H9 (cell line): ENCODE measurements around the gene MARCHF6. TPM values are rescaled to one million over a fixed set of nuclear protein-coding genes. Genes with fewer than 3 reads are reported as not detected.

Experiments used
- DNase-seq: peaks from one replicate; pipeline ENCODE4 v3.0.0-alpha.2; 2017
- H2AFZ ChIP-seq: one replicate; pipeline ENCODE4 v1.6.1; 2013; ENCODE audit warnings: mild to moderate bottlenecking, low read length, control low read depth, moderate library complexity
- H2AK5ac ChIP-seq: 2 replicates; pipeline ENCODE4 v1.6.1; 2013; ENCODE audit warnings: low read length, control low read depth, mixed read lengths; ENCODE audit not compliant: insufficient read length
- H2BK120ac ChIP-seq: one replicate; pipeline ENCODE4 v1.6.1; 2013; ENCODE audit warnings: low read depth, mild to moderate bottlenecking, low read length, control low read depth, inconsistent platforms; ENCODE audit not compliant: poor library complexity, severe bottlenecking
- H2BK12ac ChIP-seq: 2 replicates; pipeline ENCODE4 v1.6.1; 2013; ENCODE audit warnings: low read length, control low read depth, mixed read lengths, low read depth; ENCODE audit not compliant: insufficient read length
- H2BK15ac ChIP-seq: 2 replicates; pipeline ENCODE4 v1.6.1; 2013; ENCODE audit warnings: low read depth, low read length, control low read depth
- H2BK20ac ChIP-seq: one replicate; pipeline ENCODE4 v1.6.1; 2013; ENCODE audit warnings: low read depth, mild to moderate bottlenecking, low read length, control low read depth, inconsistent platforms; ENCODE audit not compliant: poor library complexity, severe bottlenecking
- H2BK5ac ChIP-seq: 2 replicates; pipeline ENCODE4 v1.6.1; 2013; ENCODE audit warnings: low read length, control low read depth, mixed read lengths; ENCODE audit not compliant: insufficient read length
- H3K14ac ChIP-seq: 2 replicates; pipeline ENCODE4 v1.6.1; 2013; ENCODE audit warnings: low read length, control low read depth; ENCODE audit not compliant: insufficient read depth
- H3K18ac ChIP-seq: 2 replicates; pipeline ENCODE4 v1.6.1; 2013; ENCODE audit warnings: low read depth, mild to moderate bottlenecking, mixed read lengths, low read length, control low read depth; ENCODE audit not compliant: insufficient read length
- H3K23ac ChIP-seq: 2 replicates; pipeline ENCODE4 v1.6.1; 2013; ENCODE audit warnings: low read length, control low read depth, mixed read lengths, low read depth; ENCODE audit not compliant: insufficient read length
- H3K23me2 ChIP-seq: 2 replicates; pipeline ENCODE4 v1.6.1; 2013; ENCODE audit warnings: low read depth, mild to moderate bottlenecking, mixed read lengths, low read length, control low read depth; ENCODE audit not compliant: insufficient read length, poor library complexity, severe bottlenecking
- H3K27ac ChIP-seq: 2 replicates; pipeline ENCODE4 v1.5.1; 2013; ENCODE audit warnings: low read length, control low read depth, mixed read lengths, low read depth; ENCODE audit not compliant: insufficient read length
- H3K27me3 ChIP-seq: 2 replicates; pipeline ENCODE4 v1.6.1; 2013; ENCODE audit warnings: low read length, control low read depth, inconsistent platforms; ENCODE audit not compliant: insufficient read depth
- H3K4ac ChIP-seq: 2 replicates; pipeline ENCODE4 v1.6.1; 2013; ENCODE audit warnings: low read depth, mild to moderate bottlenecking, control low read depth, inconsistent platforms, low read length, moderate library complexity
- H3K4me1 ChIP-seq: 2 replicates; pipeline ENCODE4 v1.6.1; 2013; ENCODE audit warnings: low read length, control low read depth, inconsistent platforms; ENCODE audit not compliant: insufficient read depth
- H3K4me2 ChIP-seq: 2 replicates; pipeline ENCODE4 v1.6.1; 2013; ENCODE audit warnings: low read length, control low read depth, mixed read lengths; ENCODE audit not compliant: insufficient read length, insufficient read depth
- H3K56ac ChIP-seq: 2 replicates; pipeline ENCODE4 v1.6.1; 2013; ENCODE audit warnings: low read depth, mild to moderate bottlenecking, mixed read lengths, low read length, control low read depth; ENCODE audit not compliant: insufficient read length
- H3K79me1 ChIP-seq: 2 replicates; pipeline ENCODE4 v1.6.1; 2013; ENCODE audit warnings: low read depth, mild to moderate bottlenecking, moderate library complexity, low read length, control low read depth, inconsistent platforms; ENCODE audit not compliant: insufficient read depth, poor library complexity, severe bottlenecking
- H3K79me2 ChIP-seq: 2 replicates; pipeline ENCODE4 v1.6.1; 2013; ENCODE audit warnings: low read length, control low read depth, inconsistent platforms; ENCODE audit not compliant: insufficient read depth
- H3K9ac ChIP-seq: 2 replicates; pipeline ENCODE4 v1.6.1; 2013; ENCODE audit warnings: low read length, control low read depth, mixed read lengths; ENCODE audit not compliant: insufficient read length; ENCODE audit errors: extremely low read depth
- H3K9me3 ChIP-seq: one replicate; pipeline ENCODE4 v1.6.1; 2013; ENCODE audit warnings: low read depth, low read length, inconsistent platforms; ENCODE audit not compliant: control insufficient read depth
- H3T11ph ChIP-seq: one replicate; pipeline ENCODE4 v1.6.1; 2013; ENCODE audit warnings: mild to moderate bottlenecking, low read length, control low read depth, inconsistent platforms
- H4K20me1 ChIP-seq: one replicate; pipeline ENCODE4 v1.6.1; 2013; ENCODE audit not compliant: control insufficient read depth, insufficient read length, insufficient read depth
- H4K5ac ChIP-seq: 2 replicates; pipeline ENCODE4 v1.6.1; 2013; ENCODE audit warnings: low read depth, mild to moderate bottlenecking, mixed read lengths, low read length, control low read depth; ENCODE audit not compliant: insufficient read length
- H4K8ac ChIP-seq: replicated peaks from 2 replicates; pipeline ENCODE4 v1.6.1; 2013; ENCODE audit warnings: low read length, control low read depth, mixed read lengths, low read depth; ENCODE audit not compliant: insufficient read length
- H4K91ac ChIP-seq: 2 replicates; pipeline ENCODE4 v1.6.1; 2013; ENCODE audit warnings: low read depth, mild to moderate bottlenecking, moderate library complexity, mixed read lengths, low read length, control low read depth; ENCODE audit not compliant: insufficient read length
- H3K27ac Mint-ChIP-seq, 3 experiments: 2 replicates in 2 of 3; 3 replicates in 1 of 3; pipeline ENCODE4 v1.8.0; 2020 to 2021; ENCODE audit warnings: mixed read lengths in 3 of 3, mild to moderate bottlenecking in 1 of 3, moderate library complexity in 1 of 3
- H3K27me3 Mint-ChIP-seq: 2 replicates; pipeline ENCODE4 v1.8.0; 2021; ENCODE audit warnings: low read depth, mild to moderate bottlenecking, moderate library complexity, mixed read lengths
- H3K36me3 Mint-ChIP-seq, 3 experiments: 2 replicates in 2 of 3; 3 replicates in 1 of 3; pipeline ENCODE4 v1.8.0; 2020 to 2021; ENCODE audit warnings: low read depth in 3 of 3, mixed read lengths in 3 of 3; ENCODE audit not compliant: insufficient read depth in 1 of 3
- H3K4me1 Mint-ChIP-seq, 2 experiments: 2 replicates each; pipeline ENCODE4 v1.8.0; 2020; ENCODE audit warnings: mixed read lengths in 2 of 2
- H3K4me3 Mint-ChIP-seq, 2 experiments: 2 replicates in 1 of 2; 3 replicates in 1 of 2; pipeline ENCODE4 v1.8.0; 2020 to 2021; ENCODE audit warnings: mild to moderate bottlenecking in 2 of 2, mixed read lengths in 2 of 2, moderate library complexity in 1 of 2
- H3K9me3 Mint-ChIP-seq, 2 experiments: 2 replicates in 1 of 2; 3 replicates in 1 of 2; pipeline ENCODE4 v1.8.0; 2020; ENCODE audit warnings: mild to moderate bottlenecking in 2 of 2, mixed read lengths in 2 of 2, moderate library complexity in 1 of 2
- CTCF ChIP-seq: fragments of 200-600 bp; sonication (generic); conservative IDR thresholded peaks from 3 replicates; pipeline ENCODE4 v1.8.0; 2021; ENCODE audit warnings: antibody characterized with exemption, mild to moderate bottlenecking
- WGBS: extraction: QIAGEN DNeasy Blood & Tissue Kit; methylation state at CpG from one replicate; pipeline ENCODE4 v1.1.7; 2013; ENCODE audit warnings: missing lambda C conversion rate, low lambda C conversion rate, mixed read lengths; ENCODE audit not compliant: insufficient read length; ENCODE audit errors: extremely low coverage; 5-methylcytosine and 5-hydroxymethylcytosine counted together
- total RNA-seq: library from RNA; stranded (reverse); gene quantifications from 2 replicates; pipeline ENCODE4 v1.2.1, GENCODE V29; 2021

The MARCHF6 gene
- total RNA-seq, 1 experiment from 2014 or later, result 118 TPM

- H4K20me1 ChIP-seq, result no peaks in the 10 kb centered on the region
- peaks cover 3% of the 10 kb centered on the region for H3K79me1 ChIP-seq
- DNase-seq, result no peak
- no peak overlapping the region for H3K4me2 ChIP-seq
- Mint-ChIP-seq H3K4me3 (no peak overlapping the region), H3K27ac (no peak overlapping the region), H3K4me1 (no peaks in the 10 kb centered on the region), H3K27me3 (no peaks in the 10 kb centered on the region), H3K36me3 (peaks cover 8 to 35% (median 21%) of the 10 kb centered on the region in 3 experiments; a peak in 6 of 7 replicates), H3K9me3 (no peaks in the 10 kb centered on the region)
- H2BK12ac ChIP-seq, result no peak overlapping the region
- no peak overlapping the region for H4K91ac ChIP-seq
- H2BK5ac ChIP-seq, result no peak overlapping the region
- H3K9ac ChIP-seq, result no peak overlapping the region
- TF ChIP-seq CTCF, result no peak
- H3K4ac ChIP-seq, result no peak overlapping the region
- H3K9me3 ChIP-seq, result no peaks in the 10 kb centered on the region
- no peaks in the 10 kb centered on the region for H3K27me3 ChIP-seq
- H3K23ac ChIP-seq, result no peak overlapping the region
- no peak overlapping the region for H3T11ph ChIP-seq
- H4K5ac ChIP-seq, result no peak overlapping the region
- no peak overlapping the region for H2BK20ac ChIP-seq
- no peaks in the 10 kb centered on the region for H3K4me1 ChIP-seq
- H3K27ac ChIP-seq, result no peak overlapping the region
- no peaks in the 10 kb centered on the region for H3K23me2 ChIP-seq
- H3K79me2 ChIP-seq, result no peaks in the 10 kb centered on the region
- H4K8ac ChIP-seq, result no peak overlapping the region
- H2BK15ac ChIP-seq, result no peak overlapping the region
- H3K14ac ChIP-seq, result no peak overlapping the region
- H3K18ac ChIP-seq, result no peak overlapping the region
- no peak overlapping the region for H2AK5ac ChIP-seq
- H2AFZ ChIP-seq, result no peak overlapping the region
- no peak overlapping the region for H3K56ac ChIP-seq
- H2BK120ac ChIP-seq, result no peak overlapping the region
- WGBS, result no CpG with 5 or more reads among the region's 3 CpGs
Observed at GRCh38 chr5:10384483-10384882, 31.0 kb downstream of the MARCHF6 start.
